CD4-positive, alpha-beta T cell (primary cell): ENCODE results near the gene USP3. TPM values are rescaled to one million over a fixed set of nuclear protein-coding genes. Genes with fewer than 3 reads are reported as not detected.

Experiments used
- ATAC-seq: fragments of 200-7000 bp; cut with Tn5 transposase; one replicate; pipeline ENCODE4 v1.10.0; 2022; ENCODE audit warnings: mild to moderate bottlenecking; ENCODE audit not compliant: poor library complexity
- CTCF ChIA-PET: fragments of 350-600 bp; sonication (Branson Sonifier 250); formaldehyde crosslinking; loops from one replicate; lab custom pipeline; 2021; ENCODE audit warnings: antibody characterized with exemption, inconsistent platforms; lab: Charles Lee
- POLR2A ChIA-PET: fragments of 350-600 bp; sonication (Branson Sonifier 250); formaldehyde crosslinking; loops from one replicate; lab custom pipeline; 2021; ENCODE audit warnings: antibody characterized with exemption, inconsistent platforms; lab: Charles Lee
- DNase-seq, 14 experiments: peaks; one replicate each; pipeline ENCODE4 v3.0.0-alpha.2; 2013 to 2020; ENCODE audit warnings: mixed read lengths in 2 of 14
- H3K27ac ChIP-seq, 2 donors: one replicate each; pipeline versions ENCODE4 v1.5.1 to v1.7.0; 2013; ENCODE audit warnings: low read length in 2 of 2, low read depth in 1 of 2, mild to moderate bottlenecking in 1 of 2
- H3K27me3 ChIP-seq, 2 experiments: 1 replicate in 1 of 2; 2 replicates in 1 of 2; pipeline versions ENCODE4 v1.6.1 to v1.7.0; 2013; ENCODE audit warnings: low read length in 2 of 2, control low read depth in 1 of 2, mild to moderate bottlenecking in 1 of 2, moderate library complexity in 1 of 2; ENCODE audit not compliant: insufficient read depth in 2 of 2, control insufficient read depth in 1 of 2
- H3K36me3 ChIP-seq: one replicate; pipeline ENCODE4 v1.6.1; 2013; ENCODE audit warnings: low read length, control low read depth; ENCODE audit not compliant: insufficient read depth
- H3K4me1 ChIP-seq: one replicate; pipeline ENCODE4 v1.6.1; 2013; ENCODE audit warnings: low read length, control low read depth; ENCODE audit not compliant: insufficient read depth
- H3K4me3 ChIP-seq: one replicate; pipeline ENCODE4 v1.5.1; 2013; ENCODE audit warnings: mild to moderate bottlenecking, low read length, moderate library complexity
- H3K9me3 ChIP-seq, 2 experiments: 1 replicate in 1 of 2; 2 replicates in 1 of 2; pipeline versions ENCODE4 v1.6.1 to v1.7.0; 2013; ENCODE audit warnings: low read length in 2 of 2, mild to moderate bottlenecking in 2 of 2, control low read depth in 1 of 2, moderate library complexity in 1 of 2; ENCODE audit not compliant: control insufficient read depth in 1 of 2, insufficient read depth in 1 of 2
- H3K27ac Mint-ChIP-seq: one replicate; pipeline ENCODE4 v1.8.0; 2020; ENCODE audit warnings: mixed read lengths
- H3K27me3 Mint-ChIP-seq: one replicate; pipeline ENCODE4 v1.8.0; 2021; ENCODE audit warnings: mixed read lengths
- H3K36me3 Mint-ChIP-seq: one replicate; pipeline ENCODE4 v1.8.0; 2021; ENCODE audit warnings: low read depth, mixed read lengths
- H3K4me1 Mint-ChIP-seq: one replicate; pipeline ENCODE4 v1.8.0; 2021; ENCODE audit warnings: low read depth, mixed read lengths
- H3K4me3 Mint-ChIP-seq: one replicate; pipeline ENCODE4 v1.8.0; 2020; ENCODE audit warnings: mild to moderate bottlenecking, mixed read lengths
- H3K9me3 Mint-ChIP-seq: one replicate; pipeline ENCODE4 v1.8.0; 2020; ENCODE audit warnings: mixed read lengths
- CTCF ChIP-seq: fragments of 200-600 bp; IDR thresholded peaks from one replicate; pipeline ENCODE4 v1.8.0; 2022; ENCODE audit warnings: antibody characterized with exemption, mild to moderate bottlenecking
- intact Hi-C, 2 experiments: fragments of 100-400 bp; cut with DNase I in 1 of 2; cut with micrococcal nuclease in 1 of 2; formaldehyde crosslinking; loops; one replicate each; pipeline versions ENCODE4 v1.15.1 to v1.9.0; 2023 to 2025; cut with DNase I, micrococcal nuclease
- total RNA-seq, 174 experiments: library from RNA in 2 of 174; stranded (reverse) in 2 of 174; gene quantifications; one replicate each; pipeline ENCODE4 v1.2.3 and lab custom pipeline; 2021 to 2026

The USP3 gene
- total RNA-seq, 2 experiments from 2014 or later: 280 to 282 TPM

GRCh38 chr15:63461230-63461985 lies 43.0 kb upstream of the USP3 start:
- Mint-ChIP-seq H3K9me3 (no peaks in the 10 kb centered on the region), H3K4me3 (no peak overlapping the region), H3K27me3 (no peaks in the 10 kb centered on the region), H3K36me3 (no peaks in the 10 kb centered on the region), H3K4me1 (peaks cover 3% of the 10 kb centered on the region), H3K27ac (no peak overlapping the region)
- peaks cover 0 to 3% of the 10 kb centered on the region in 2 experiments for H3K9me3 ChIP-seq
- CTCF ChIA-PET: interaction anchor here (0.6 kb wide), 1 partner anchor 90 kb away, joined by 3 read pairs; no protein-coding TSS in a partner anchor
- no peaks in the 10 kb centered on the region for H3K36me3 ChIP-seq
- no peak for DNase-seq
- H3K4me3 ChIP-seq: no peak overlapping the region
- no peaks in the 10 kb centered on the region for H3K27me3 ChIP-seq
- no peak overlapping the region for H3K27ac ChIP-seq
- TF ChIP-seq CTCF: no peak
- ATAC-seq: no peak
- POLR2A ChIA-PET: no interaction called here
- peaks cover under 1% of the 10 kb centered on the region for H3K4me1 ChIP-seq
- intact Hi-C loops: no loop called here

GRCh38 chr15:63462088-63462487 lies 42.3 kb upstream of the USP3 start:
- H3K9me3 ChIP-seq: peaks cover 0 to 3% of the 10 kb centered on the region in 2 experiments
- Mint-ChIP-seq H3K9me3 (no peaks in the 10 kb centered on the region), H3K27ac (no peak overlapping the region), H3K4me3 (no peak overlapping the region), H3K36me3 (no peaks in the 10 kb centered on the region), H3K4me1 (peaks cover 9% of the 10 kb centered on the region), H3K27me3 (no peaks in the 10 kb centered on the region)
- no peak overlapping the region for H3K4me3 ChIP-seq
- no peak overlapping the region for H3K27ac ChIP-seq
- no peaks in the 10 kb centered on the region for H3K36me3 ChIP-seq
- H3K4me1 ChIP-seq: peaks cover 7% of the 10 kb centered on the region
- intact Hi-C loops: no loop called here
- ChIA-PET POLR2A (no interaction called here), CTCF (interaction anchor here (0.6 to 1.7 kb wide), 3 partner anchors 16 to 90 kb away, joined by 3 read pairs; no protein-coding TSS in a partner anchor)
- DNase-seq (no peak), ATAC-seq (no peak)
- no peak for TF ChIP-seq CTCF
- H3K27me3 ChIP-seq: no peaks in the 10 kb centered on the region

- DNase-seq (no peak), ATAC-seq (no peak)
- intact Hi-C loops: no loop called here
- Histone ChIP-seq H3K27ac (no peak overlapping the region), H3K4me1 (peaks cover 11% of the 10 kb centered on the region), H3K36me3 (no peaks in the 10 kb centered on the region), H3K4me3 (no peak overlapping the region), H3K27me3 (no peaks in the 10 kb centered on the region), H3K9me3 (peaks cover 0 to 3% of the 10 kb centered on the region in 2 experiments)
- H3K4me1 Mint-ChIP-seq: peaks cover 15% of the 10 kb centered on the region
- no peaks in the 10 kb centered on the region for H3K36me3 Mint-ChIP-seq
- H3K27ac Mint-ChIP-seq: no peak overlapping the region
- no peaks in the 10 kb centered on the region for H3K27me3 Mint-ChIP-seq
- CTCF ChIA-PET: interaction anchor here (0.9 to 1.7 kb wide), 3 partner anchors 17 to 137 kb away, joined by 3 to 4 read pairs (median 3); no protein-coding TSS in a partner anchor
- POLR2A ChIA-PET: interaction anchor here (1.2 kb wide), 1 partner anchor 9 kb away, joined by 3 read pairs; no protein-coding TSS in a partner anchor
- no peaks in the 10 kb centered on the region for H3K9me3 Mint-ChIP-seq
- no peak for TF ChIP-seq CTCF
- H3K4me3 Mint-ChIP-seq: no peak overlapping the region
Measured at GRCh38 chr15:63463036-63463435, 41.4 kb upstream of the USP3 start.
